B cell (primary cell): ENCODE measurements around the gene ALDH3B1.

Experiments
- EZH2 ChIP-seq: IDR thresholded peaks from 2 replicates; pipeline ENCODE4 v1.6.1; 2012; ENCODE audit warnings: borderline replicate concordance, low read depth, mild to moderate bottlenecking, moderate library complexity, low read length; ENCODE audit not compliant: insufficient read depth, poor library complexity, severe bottlenecking
- TF ChIP-seq, protein P1 (sequence below): fragments of 200-600 bp; IDR thresholded peaks from one replicate; pipeline ENCODE4 v1.8.0; 2022; ENCODE audit warnings: antibody characterized with exemption, mild to moderate bottlenecking

DNA sequence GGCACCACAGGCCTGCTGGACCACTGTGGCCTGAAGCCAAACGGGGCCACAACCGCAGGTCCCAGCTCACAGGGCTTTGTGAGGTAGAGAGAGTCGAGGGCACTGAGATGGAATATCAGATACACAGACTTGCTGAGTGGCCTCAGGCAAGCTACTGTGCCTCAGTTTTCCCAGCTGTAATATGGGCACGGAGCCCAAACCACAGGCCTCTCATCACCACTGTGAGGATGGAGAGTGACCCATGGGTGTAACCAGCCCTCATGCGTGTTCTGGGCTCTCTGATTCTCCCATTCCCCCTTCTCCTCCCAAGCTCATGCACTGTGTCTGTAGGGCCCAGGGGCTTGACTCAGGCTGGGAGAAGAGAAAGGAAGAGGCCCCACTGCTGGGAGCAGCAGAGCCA, 10.4 kb upstream of the ALDH3B1 start:
- TF ChIP-seq, protein P1, sequence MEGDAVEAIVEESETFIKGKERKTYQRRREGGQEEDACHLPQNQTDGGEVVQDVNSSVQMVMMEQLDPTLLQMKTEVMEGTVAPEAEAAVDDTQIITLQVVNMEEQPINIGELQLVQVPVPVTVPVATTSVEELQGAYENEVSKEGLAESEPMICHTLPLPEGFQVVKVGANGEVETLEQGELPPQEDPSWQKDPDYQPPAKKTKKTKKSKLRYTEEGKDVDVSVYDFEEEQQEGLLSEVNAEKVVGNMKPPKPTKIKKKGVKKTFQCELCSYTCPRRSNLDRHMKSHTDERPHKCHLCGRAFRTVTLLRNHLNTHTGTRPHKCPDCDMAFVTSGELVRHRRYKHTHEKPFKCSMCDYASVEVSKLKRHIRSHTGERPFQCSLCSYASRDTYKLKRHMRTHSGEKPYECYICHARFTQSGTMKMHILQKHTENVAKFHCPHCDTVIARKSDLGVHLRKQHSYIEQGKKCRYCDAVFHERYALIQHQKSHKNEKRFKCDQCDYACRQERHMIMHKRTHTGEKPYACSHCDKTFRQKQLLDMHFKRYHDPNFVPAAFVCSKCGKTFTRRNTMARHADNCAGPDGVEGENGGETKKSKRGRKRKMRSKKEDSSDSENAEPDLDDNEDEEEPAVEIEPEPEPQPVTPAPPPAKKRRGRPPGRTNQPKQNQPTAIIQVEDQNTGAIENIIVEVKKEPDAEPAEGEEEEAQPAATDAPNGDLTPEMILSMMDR = no peak
- TF ChIP-seq EZH2 = no peak
